ENCODE results near the gene GLB1L2. TPM values are rescaled to one million over a fixed set of nuclear protein-coding genes. Genes with fewer than 3 reads are reported as not detected.

GLB1L2 gene
- total RNA-seq, 1 experiment from 2014 or later = 0.34 TPM

DNA sequence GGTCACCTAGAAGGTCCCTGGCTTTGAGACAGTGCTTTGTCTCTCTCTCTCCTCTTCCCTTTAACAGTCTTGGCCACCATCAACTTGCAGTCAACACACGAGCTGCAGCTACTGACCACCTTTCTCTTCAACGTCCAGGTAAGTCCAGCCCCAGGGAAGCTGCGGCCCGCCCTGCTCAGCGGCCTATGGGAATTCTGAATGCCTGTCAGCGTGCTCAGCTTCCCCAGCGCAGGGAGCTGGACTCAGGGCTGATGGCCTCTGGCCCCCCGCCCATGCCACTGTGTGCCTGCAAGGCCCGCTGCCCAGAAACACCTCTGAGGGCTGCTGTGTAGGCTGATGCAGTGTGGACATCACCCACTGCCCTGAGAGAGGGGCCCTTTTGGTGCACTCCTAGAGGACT, 32.5 kb downstream of the GLB1L2 start:
- DNase-seq (ENCODE audit: low read depth) = no peak

- no peak for DNase-seq (ENCODE audit: low read depth)
Measured at GRCh38 chr11:134365011-134365925, 33.5 kb downstream of the GLB1L2 start.

- no peak for DNase-seq (ENCODE audit: low read depth)
Measured at GRCh38 chr11:134366254-134366653, 34.5 kb downstream of the GLB1L2 start.

- DNase-seq (ENCODE audit: low read depth) = no peak
Measured at GRCh38 chr11:134367781-134368180, 36.0 kb downstream of the GLB1L2 start.

DNA sequence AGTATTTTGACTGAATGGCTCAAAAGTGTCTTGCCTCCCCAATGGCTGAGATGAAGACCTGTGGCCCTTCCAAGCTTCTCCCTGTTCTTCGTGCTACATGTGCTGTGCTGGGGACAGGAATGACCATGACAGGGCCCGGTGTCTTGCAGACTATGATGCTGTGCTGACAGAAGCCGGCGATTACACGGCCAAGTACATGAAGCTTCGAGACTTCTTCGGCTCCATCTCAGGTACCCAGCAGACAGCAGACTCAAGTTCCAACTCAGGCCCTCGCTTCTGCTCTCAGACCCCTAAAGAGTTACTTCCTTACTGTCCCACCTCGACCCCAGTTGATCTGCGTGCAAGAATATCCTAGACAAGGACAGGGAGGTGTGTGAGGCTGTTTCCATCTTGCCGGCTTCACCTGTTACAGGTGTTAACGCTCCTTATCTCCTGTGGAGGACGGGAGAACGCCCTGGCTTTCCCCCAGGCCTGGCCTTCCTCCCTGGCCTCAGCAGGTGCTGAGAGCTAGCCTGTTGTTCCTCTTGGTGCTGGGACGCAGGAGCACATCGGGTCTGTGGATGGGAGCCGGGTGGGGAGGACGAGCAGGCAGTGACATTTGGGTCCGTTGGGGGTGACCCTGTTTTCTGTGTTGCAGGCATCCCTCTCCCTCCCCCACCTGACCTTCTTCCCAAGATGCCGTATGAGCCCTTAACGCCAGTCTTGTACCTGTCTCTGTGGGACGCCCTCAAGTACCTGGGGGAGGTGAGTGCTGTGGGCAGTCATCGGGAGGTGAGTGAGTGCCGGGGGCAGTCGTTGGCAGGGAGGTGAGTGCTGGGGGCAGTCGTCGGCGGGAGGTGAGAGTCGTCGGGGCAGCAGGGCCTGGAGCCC, 38.1 kb downstream of the GLB1L2 start:
- no peak for DNase-seq (ENCODE audit: low read depth)

DNA sequence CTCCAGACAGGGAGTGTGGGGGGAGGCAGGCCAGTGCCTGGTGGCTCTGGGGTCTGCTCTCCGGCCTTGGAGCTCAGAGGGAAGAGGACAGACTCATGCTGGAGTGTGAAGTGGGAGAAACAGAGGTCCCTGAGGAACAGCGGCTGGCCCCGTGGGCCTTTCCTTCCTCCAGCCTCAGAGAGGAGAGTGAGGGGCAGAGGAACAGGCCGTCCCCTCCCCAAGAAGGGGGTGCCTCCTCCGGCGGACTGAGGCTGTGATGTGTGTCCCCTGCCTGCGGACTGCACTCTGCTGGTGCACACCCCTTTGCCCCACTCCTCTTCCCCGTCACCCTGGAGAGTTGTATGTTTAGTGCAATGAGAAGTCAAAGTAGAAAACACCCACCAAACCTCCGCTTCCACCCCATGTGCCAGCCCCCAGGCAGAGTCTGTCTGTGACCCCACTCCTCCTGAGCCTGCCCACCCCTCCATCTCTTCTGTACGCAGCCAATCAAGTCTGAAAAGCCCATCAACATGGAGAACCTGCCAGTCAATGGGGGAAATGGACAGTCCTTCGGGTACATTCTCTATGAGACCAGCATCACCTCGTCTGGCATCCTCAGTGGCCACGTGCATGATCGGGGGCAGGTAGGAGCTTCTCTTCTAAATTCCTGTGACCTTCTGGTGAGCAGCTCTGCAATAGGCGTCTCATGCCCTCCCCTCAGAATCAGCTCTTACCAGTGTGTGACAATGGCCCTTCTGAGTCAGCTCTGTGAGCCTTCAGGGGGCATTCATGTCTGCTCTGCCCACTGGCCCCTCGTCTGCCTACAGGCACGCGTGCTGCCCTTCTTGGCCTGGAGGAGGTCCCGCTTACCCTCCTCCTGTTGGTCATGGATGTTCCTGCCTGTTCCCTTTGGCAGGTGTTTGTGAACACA, 39.0 kb downstream of the GLB1L2 start:
- DNase-seq (ENCODE audit: low read depth) = no peak

GRCh38 chr11:134371436-134372185, 39.8 kb downstream of the GLB1L2 start:
- DNase-seq (ENCODE audit: low read depth) = no peak

GRCh38 chr11:134372536-134372935, 40.7 kb downstream of the GLB1L2 start:
- no peak for DNase-seq (ENCODE audit: low read depth)

GRCh38 chr11:134372961-134373360, 41.2 kb downstream of the GLB1L2 start:
- no peak for DNase-seq (ENCODE audit: low read depth)

- DNase-seq (ENCODE audit: low read depth) = no peak
Measured at GRCh38 chr11:134373591-134374052, 41.8 kb downstream of the GLB1L2 start.

GRCh38 chr11:134374171-134374570, 42.4 kb downstream of the GLB1L2 start:
- DNase-seq (ENCODE audit: low read depth) = no peak

- no peak for DNase-seq (ENCODE audit: low read depth)
Measured at GRCh38 chr11:134374891-134375550, 43.2 kb downstream of the GLB1L2 start.

GRCh38 chr11:134376150-134376921, 44.5 kb downstream of the GLB1L2 start:
- DNase-seq (ENCODE audit: low read depth) = no peak

GRCh38 chr11:134377876-134378275, 46.1 kb downstream of the GLB1L2 start:
- no peak for DNase-seq (ENCODE audit: low read depth)

GRCh38 chr11:134379241-134379640, 47.5 kb downstream of the GLB1L2 start:
- DNase-seq (ENCODE audit: low read depth) = no peak

- DNase-seq (ENCODE audit: low read depth) = no peak
Measured at GRCh38 chr11:134380229-134380628, 48.4 kb downstream of the GLB1L2 start.

- no peak for DNase-seq (ENCODE audit: low read depth)
Measured at GRCh38 chr11:134380785-134381184, 49.0 kb downstream of the GLB1L2 start.

DNA sequence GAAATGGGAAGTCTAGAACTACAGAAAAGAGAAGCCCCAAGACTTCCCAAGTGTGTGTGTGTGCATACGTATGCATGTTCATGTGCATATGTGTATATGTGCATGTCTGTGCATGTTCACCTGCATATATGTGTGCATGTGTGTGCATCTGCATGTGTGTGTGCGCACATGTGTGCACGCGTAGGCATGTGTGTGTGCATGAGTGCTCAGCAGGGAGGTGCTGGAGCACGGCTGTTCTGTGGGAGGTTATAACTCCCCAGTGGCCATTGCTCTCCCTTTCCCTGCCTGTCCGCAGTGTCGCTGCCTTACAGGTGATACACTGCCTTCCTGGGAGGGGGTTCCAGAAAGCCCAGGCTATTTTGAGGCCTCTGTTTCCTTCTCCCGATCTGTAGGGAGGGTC, 50.5 kb downstream of the GLB1L2 start:
- DNase-seq (ENCODE audit: low read depth) = no peak

- no peak for DNase-seq (ENCODE audit: low read depth)
Measured at GRCh38 chr11:134382830-134383229, 51.0 kb downstream of the GLB1L2 start.

Measured in HT1080 (cell line).